A673 (cell line): ENCODE results near the gene ZNF213. TPM values are rescaled to one million over a fixed set of nuclear protein-coding genes. Genes with fewer than 3 reads are reported as not detected.
A peak's percentile ranks its signal among the peaks of the same experiment; 100 is the strongest.

Source experiments
- BruUV-seq: library from RNA; stranded (reverse); fragments of 400-500 nt; replicated peaks from 2 replicates; lab custom pipeline; 2021; lab: Mats Ljungman, UMichigan
- CTCF ChIA-PET: fragments of 300-600 bp; sonication (Branson Sonifier 250); formaldehyde crosslinking; loops from one replicate; lab custom pipeline; 2022; ENCODE audit warnings: antibody characterized with exemption; lab: Charles Lee
- POLR2A ChIA-PET: fragments of 300-600 bp; sonication (Branson Sonifier 250); formaldehyde crosslinking; loops from one replicate; lab custom pipeline; 2022; ENCODE audit warnings: antibody characterized with exemption; ENCODE audit not compliant: low non-redundant PET; lab: Charles Lee
- DNase-seq: peaks from one replicate; pipeline ENCODE4 v3.0.0-alpha.2; 2015; ENCODE audit warnings: low spot score
- H3K27ac ChIP-seq: fragments of 200-600 bp; sonication (generic); 2 replicates; pipeline ENCODE4 v1.5.1; 2016; ENCODE audit warnings: mixed run types, low read depth, mild to moderate bottlenecking, mixed read lengths, antibody characterized with exemption, low read length; ENCODE audit not compliant: poor library complexity, severe bottlenecking
- H3K27me3 ChIP-seq: fragments of 200-600 bp; sonication (generic); replicated peaks from 2 replicates; pipeline ENCODE4 v1.6.1; 2017; ENCODE audit warnings: mixed run types, low read depth, mild to moderate bottlenecking, mixed read lengths, antibody characterized with exemption, low read length; ENCODE audit not compliant: insufficient read depth, poor library complexity
- H3K36me3 ChIP-seq: fragments of 200-600 bp; sonication (generic); 2 replicates; pipeline ENCODE4 v1.6.1; 2016; ENCODE audit warnings: mixed run types, mild to moderate bottlenecking, mixed read lengths, antibody characterized with exemption, low read length; ENCODE audit not compliant: insufficient read depth, poor library complexity, severe bottlenecking
- H3K4me1 ChIP-seq: fragments of 200-600 bp; sonication (generic); 2 replicates; pipeline ENCODE4 v1.6.1; 2017; ENCODE audit warnings: mixed run types, mild to moderate bottlenecking, mixed read lengths, antibody characterized with exemption, low read length; ENCODE audit not compliant: insufficient read depth, poor library complexity, severe bottlenecking
- H3K4me3 ChIP-seq: fragments of 200-600 bp; sonication (generic); 2 replicates; pipeline ENCODE4 v1.5.1; 2016; ENCODE audit warnings: low read depth, mixed run types, mild to moderate bottlenecking, mixed read lengths, low read length; ENCODE audit not compliant: poor library complexity, severe bottlenecking
- H3K9me3 ChIP-seq: fragments of 200-600 bp; sonication (generic); 2 replicates; pipeline ENCODE4 v1.6.1; 2016; ENCODE audit warnings: mixed run types, low read depth, mild to moderate bottlenecking, mixed read lengths, antibody characterized with exemption, low read length; ENCODE audit not compliant: poor library complexity, severe bottlenecking
- CTCF ChIP-seq: fragments of 300-800, 200-600 bp; sonication (generic); conservative IDR thresholded peaks from 2 replicates; pipeline ENCODE4 v1.5.1; 2017; ENCODE audit warnings: low read depth, mild to moderate bottlenecking, antibody characterized with exemption, low read length, moderate library complexity, mixed read lengths
- EZH2 ChIP-seq: fragments of 200-600 bp; sonication (generic); IDR thresholded peaks from 2 replicates; pipeline ENCODE4 v1.6.1; 2017; ENCODE audit warnings: borderline replicate concordance, low read depth, mild to moderate bottlenecking, mixed read lengths, antibody characterized with exemption, low read length; ENCODE audit not compliant: poor library complexity, severe bottlenecking
- intact Hi-C: fragments of 100-400 bp; cut with micrococcal nuclease; formaldehyde crosslinking; loops from one replicate; pipeline ENCODE4 v1.10.0; 2022; ENCODE audit not compliant: unreplicated experiment
- total RNA-seq: library from RNA; stranded (reverse); gene quantifications from 2 replicates; pipeline ENCODE4 v1.2.3, GENCODE V29; 2021

Gene ZNF213
- total RNA-seq, 1 experiment from 2014 or later, result 16.0 TPM

- CTCF ChIA-PET, result interaction anchor here (1.2 kb wide), 1 partner anchor 18 kb away, joined by 3 read pairs; no protein-coding TSS in a partner anchor
- TF ChIP-seq EZH2 (no peak), CTCF (no peak)
- no peak for DNase-seq
- Histone ChIP-seq H3K9me3 (no peaks in the 10 kb centered on the region), H3K36me3 (no peaks in the 10 kb centered on the region), H3K27me3 (no peaks in the 10 kb centered on the region), H3K27ac (no peak overlapping the region), H3K4me3 (no peak overlapping the region), H3K4me1 (no peaks in the 10 kb centered on the region)
- no TSS peak for BruUV-seq
- POLR2A ChIA-PET, result no interaction called here
- intact Hi-C loops, result no loop called here
Measured at GRCh38 chr16:3147757-3148104, 12.9 kb downstream of the ZNF213 start.

GRCh38 chr16:3148256-3149192 is 13.7 kb downstream of the ZNF213 start:
- Histone ChIP-seq H3K36me3 (no peaks in the 10 kb centered on the region), H3K4me3 (no peak overlapping the region), H3K27me3 (no peaks in the 10 kb centered on the region), H3K9me3 (no peaks in the 10 kb centered on the region), H3K4me1 (no peaks in the 10 kb centered on the region), H3K27ac (no peak overlapping the region)
- DNase-seq, result no peak
- ChIA-PET POLR2A (no interaction called here), CTCF (interaction anchor here (1.2 kb wide), 1 partner anchor 19 kb away, joined by 3 read pairs; no protein-coding TSS in a partner anchor)
- no TSS peak for BruUV-seq
- intact Hi-C loops, result no loop called here
- no peak for TF ChIP-seq EZH2
- TF ChIP-seq CTCF, result no peak

- TF ChIP-seq CTCF (no peak), EZH2 (no peak)
- H3K27ac ChIP-seq, result no peak overlapping the region
- intact Hi-C loops, result no loop called here
- POLR2A ChIA-PET, result interaction anchor here (0.5 kb wide), 1 partner anchor 148 kb away, joined by 5 read pairs; no protein-coding TSS in a partner anchor
- H3K4me3 ChIP-seq, result peak overlapping the region; percentile 63
- no peak for DNase-seq
- CTCF ChIA-PET, result interaction anchor here (1.5 kb wide), 1 partner anchor 14 kb away, joined by 3 read pairs; the partner anchor contains the start of gene ZNF213
- BruUV-seq, result no TSS peak
- H3K36me3 ChIP-seq, result no peaks in the 10 kb centered on the region
- no peaks in the 10 kb centered on the region for H3K27me3 ChIP-seq
- H3K4me1 ChIP-seq, result no peaks in the 10 kb centered on the region
- no peaks in the 10 kb centered on the region for H3K9me3 ChIP-seq
Measured at GRCh38 chr16:3149193-3149530, 14.3 kb downstream of the ZNF213 start.
